ENCODE measurements around the gene HNRNPLL.

Gene HNRNPLL

GRCh38 chr2:38515155-38516074, 87.3 kb downstream of the HNRNPLL start:
- H3K27ac ChIP-seq: peak overlapping the region; percentile 58
- no peak for TF ChIP-seq ZFX (IDR thresholded peaks at IDR 0.05)
- TF ChIP-seq, protein P1, sequence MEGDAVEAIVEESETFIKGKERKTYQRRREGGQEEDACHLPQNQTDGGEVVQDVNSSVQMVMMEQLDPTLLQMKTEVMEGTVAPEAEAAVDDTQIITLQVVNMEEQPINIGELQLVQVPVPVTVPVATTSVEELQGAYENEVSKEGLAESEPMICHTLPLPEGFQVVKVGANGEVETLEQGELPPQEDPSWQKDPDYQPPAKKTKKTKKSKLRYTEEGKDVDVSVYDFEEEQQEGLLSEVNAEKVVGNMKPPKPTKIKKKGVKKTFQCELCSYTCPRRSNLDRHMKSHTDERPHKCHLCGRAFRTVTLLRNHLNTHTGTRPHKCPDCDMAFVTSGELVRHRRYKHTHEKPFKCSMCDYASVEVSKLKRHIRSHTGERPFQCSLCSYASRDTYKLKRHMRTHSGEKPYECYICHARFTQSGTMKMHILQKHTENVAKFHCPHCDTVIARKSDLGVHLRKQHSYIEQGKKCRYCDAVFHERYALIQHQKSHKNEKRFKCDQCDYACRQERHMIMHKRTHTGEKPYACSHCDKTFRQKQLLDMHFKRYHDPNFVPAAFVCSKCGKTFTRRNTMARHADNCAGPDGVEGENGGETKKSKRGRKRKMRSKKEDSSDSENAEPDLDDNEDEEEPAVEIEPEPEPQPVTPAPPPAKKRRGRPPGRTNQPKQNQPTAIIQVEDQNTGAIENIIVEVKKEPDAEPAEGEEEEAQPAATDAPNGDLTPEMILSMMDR (conservative IDR thresholded peaks at IDR 0.05): no peak

DNA sequence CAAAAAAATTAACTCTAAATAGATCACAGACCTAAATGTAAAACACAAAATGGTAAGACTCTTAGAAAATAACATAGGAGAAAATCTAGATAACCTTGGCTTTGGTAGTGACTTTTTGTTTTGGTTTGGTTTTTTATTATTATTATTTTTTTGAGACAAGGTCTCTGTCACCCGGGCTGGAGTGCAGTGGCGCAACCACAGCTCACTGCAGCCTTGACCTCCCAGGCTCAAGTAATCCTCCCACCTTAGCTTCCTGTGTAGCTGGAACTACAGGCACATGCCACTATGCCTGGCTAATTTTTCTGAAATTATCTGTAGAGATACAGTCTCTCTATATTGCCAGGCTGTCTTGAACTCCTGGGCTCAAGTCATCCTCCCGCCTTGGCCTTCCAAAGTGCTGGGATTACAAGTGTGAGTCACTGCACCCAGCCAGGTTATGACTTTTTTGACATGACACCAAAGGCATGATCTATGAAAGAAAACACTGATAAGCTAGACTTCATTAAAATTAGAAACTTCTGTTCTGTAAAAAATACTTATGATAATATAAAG, 88.0 kb downstream of the HNRNPLL start:
- no peak for TF ChIP-seq ZFX (IDR thresholded peaks at IDR 0.05)
- TF ChIP-seq, protein P1 (conservative IDR thresholded peaks at IDR 0.05): no peak
- peak overlapping the region; percentile 55; the same call in 1 of the 2 replicates for H3K27ac ChIP-seq

DNA sequence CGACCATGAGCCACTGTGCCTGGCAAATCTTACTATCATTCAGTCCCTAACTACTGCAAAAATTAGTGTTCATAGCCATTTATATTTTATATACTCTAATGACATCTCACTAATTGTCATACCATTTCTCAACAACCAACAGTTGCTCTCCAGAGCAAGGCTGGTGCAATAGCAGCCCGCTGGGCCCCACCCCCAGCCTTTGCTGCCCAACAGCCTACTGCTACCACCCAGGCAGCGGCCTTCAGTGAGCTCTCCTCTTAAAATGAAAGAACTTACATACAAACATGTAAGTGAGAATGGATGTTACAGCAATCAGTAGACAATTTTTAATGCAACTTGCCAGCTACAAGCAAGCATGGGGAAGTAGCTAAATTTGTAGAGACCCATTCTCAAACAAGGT, 90.5 kb downstream of the HNRNPLL start:
- no peak overlapping the region for H3K27ac ChIP-seq
- TF ChIP-seq, protein P1 (conservative IDR thresholded peaks at IDR 0.05): no peak
- TF ChIP-seq ZFX (IDR thresholded peaks at IDR 0.05): no peak
